ENCODE data around the gene MTCL1. TPM values are rescaled to one million over a fixed set of nuclear protein-coding genes. Genes with fewer than 3 reads are reported as not detected.

The MTCL1 gene
- total RNA-seq, 1 donor from 2014 or later: 16.3 TPM

DNA sequence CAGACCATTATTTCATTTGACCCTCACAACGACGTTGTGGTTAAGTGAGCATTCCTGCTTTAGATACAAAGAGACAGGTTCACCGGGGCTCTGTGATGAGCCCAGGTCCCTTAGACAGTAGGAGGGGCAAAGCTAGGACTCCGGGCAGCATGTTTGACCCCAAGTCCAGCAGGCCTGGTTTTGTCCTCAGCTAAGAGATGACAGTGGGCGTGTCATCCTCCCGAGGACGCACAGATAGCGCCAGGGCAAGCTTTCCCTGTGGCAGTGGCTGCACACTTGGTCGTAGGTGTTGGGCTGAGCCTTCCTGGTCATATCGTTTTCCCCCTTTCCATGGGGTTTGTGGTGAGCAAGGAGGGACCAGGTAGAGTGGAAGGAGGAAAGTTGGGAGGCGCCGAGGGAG lies 76.3 kb downstream of the MTCL1 start:
- intact Hi-C loops (cut with DNase I): no loop called here
- no peak for DNase-seq (ENCODE audit: low spot score)

GRCh38 chr18:8783335-8783993 lies 78.1 kb downstream of the MTCL1 start:
- no peak for DNase-seq (ENCODE audit: low spot score)
- intact Hi-C loops (cut with DNase I): no loop called here

GRCh38 chr18:8783994-8784530 lies 78.7 kb downstream of the MTCL1 start:
- intact Hi-C loops (cut with DNase I): no loop called here
- no peak for DNase-seq (ENCODE audit: low spot score)

- no peak for DNase-seq (ENCODE audit: low spot score)
- intact Hi-C loops (cut with DNase I): no loop called here
Measured at GRCh38 chr18:8785261-8785660, 79.9 kb downstream of the MTCL1 start.

DNA sequence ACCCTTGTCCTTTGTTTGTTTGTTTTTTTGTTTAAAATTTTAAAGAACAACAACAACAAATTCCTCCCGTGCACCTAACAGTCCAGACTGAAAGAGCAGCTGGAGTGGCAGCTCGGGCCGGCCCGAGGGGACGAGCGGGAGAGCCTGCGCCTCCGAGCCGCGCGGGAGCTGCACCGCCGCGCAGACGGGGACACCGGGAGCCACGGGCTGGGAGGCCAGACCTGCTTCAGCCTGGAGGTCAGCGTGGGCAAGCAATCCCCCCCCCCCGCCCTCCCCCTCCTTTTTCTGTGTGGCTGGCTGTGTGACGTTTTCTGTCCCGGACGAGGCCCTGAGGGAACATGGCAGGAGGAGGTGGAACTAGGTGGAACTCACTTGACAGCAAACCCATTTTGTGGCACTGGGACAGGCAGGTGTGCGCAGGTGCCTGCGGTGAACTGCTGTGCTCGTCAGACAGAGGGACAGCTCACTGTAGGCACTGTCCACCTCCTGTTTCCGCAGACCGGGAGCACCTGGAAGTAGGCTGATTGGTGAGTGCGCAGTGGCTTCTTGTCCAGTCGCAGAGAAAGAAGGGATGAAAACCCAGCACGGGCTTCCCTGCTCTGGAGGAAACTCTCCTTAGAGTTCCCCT lies 80.6 kb downstream of the MTCL1 start:
- intact Hi-C loops (cut with DNase I): no loop called here
- no peak for DNase-seq (ENCODE audit: low spot score)

GRCh38 chr18:8786483-8787370 lies 81.4 kb downstream of the MTCL1 start:
- no peak for DNase-seq (ENCODE audit: low spot score)
- intact Hi-C loops (cut with DNase I): no loop called here

- intact Hi-C loops (cut with DNase I): no loop called here
- DNase-seq (ENCODE audit: low spot score): no peak
Measured at GRCh38 chr18:8787371-8787670, 82.0 kb downstream of the MTCL1 start.

DNA sequence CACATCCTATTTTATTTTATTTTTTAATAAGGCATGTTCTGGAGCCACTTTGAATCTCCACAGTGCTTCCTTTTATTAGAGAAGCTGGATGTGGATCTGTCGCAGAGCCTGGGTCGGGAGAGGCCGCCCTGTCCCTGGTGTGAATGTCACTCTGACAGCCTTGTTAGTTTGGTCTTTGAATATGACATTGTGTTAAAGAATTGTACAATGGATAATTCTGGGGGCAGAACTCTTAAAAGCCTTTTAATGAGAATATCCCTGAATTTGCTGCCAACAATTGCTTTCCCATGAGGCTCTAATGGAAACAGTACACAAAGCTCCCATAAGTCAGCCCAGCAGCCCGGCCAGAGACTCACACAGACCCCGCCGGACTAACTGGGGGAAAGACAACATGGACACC lies 82.4 kb downstream of the MTCL1 start:
- intact Hi-C loops (cut with DNase I): no loop called here
- no peak for DNase-seq (ENCODE audit: low spot score)

- no peak for DNase-seq (ENCODE audit: low spot score)
- intact Hi-C loops (cut with DNase I): no loop called here
Measured at GRCh38 chr18:8788503-8789429, 83.4 kb downstream of the MTCL1 start.

GRCh38 chr18:8791171-8791651 lies 85.9 kb downstream of the MTCL1 start:
- intact Hi-C loops (cut with DNase I): no loop called here

DNA sequence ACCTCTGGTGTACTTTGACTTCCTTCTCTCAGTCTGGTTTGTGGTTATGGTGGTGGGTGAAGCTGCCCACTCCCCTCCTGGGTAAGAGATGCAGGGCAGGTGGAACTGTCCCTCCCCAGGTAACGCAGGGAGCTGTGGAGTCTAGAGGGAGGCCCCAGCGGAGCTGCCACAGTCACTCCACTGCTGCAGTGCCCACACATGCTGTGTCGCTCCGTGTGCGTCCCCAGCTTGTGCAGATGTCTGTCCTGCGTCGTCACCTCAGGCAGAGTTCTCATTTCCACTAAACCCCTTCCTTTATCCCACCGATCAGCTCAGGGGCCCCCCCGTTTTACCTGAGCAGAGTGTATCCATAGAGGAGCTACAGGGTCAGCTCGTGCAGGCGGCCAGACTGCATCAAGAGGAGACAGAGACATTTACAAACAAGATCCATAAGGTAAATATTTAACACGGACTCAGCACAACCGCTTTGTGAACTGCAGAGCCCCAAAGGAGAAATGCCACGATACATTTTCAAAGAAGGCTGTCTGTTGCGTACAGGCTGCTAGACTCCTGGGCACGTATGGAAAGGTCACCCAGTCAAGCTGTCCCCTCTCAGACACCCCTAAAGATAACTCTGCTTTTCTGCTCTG lies 87.4 kb downstream of the MTCL1 start:
- DNase-seq (ENCODE audit: low spot score): no peak
- intact Hi-C loops (cut with DNase I): no loop called here

More at GRCh38 chr18:8791171-8791651, 85.9 kb downstream of the MTCL1 start:
- no peak for DNase-seq (ENCODE audit: low spot score)

GRCh38 chr18:8793445-8794155 lies 88.2 kb downstream of the MTCL1 start:
- DNase-seq (ENCODE audit: low spot score): no peak
- intact Hi-C loops (cut with DNase I): no loop called here

- no peak for DNase-seq (ENCODE audit: low spot score)
- intact Hi-C loops (cut with DNase I): no loop called here
Measured at GRCh38 chr18:8794156-8794933, 89.0 kb downstream of the MTCL1 start.

DNA sequence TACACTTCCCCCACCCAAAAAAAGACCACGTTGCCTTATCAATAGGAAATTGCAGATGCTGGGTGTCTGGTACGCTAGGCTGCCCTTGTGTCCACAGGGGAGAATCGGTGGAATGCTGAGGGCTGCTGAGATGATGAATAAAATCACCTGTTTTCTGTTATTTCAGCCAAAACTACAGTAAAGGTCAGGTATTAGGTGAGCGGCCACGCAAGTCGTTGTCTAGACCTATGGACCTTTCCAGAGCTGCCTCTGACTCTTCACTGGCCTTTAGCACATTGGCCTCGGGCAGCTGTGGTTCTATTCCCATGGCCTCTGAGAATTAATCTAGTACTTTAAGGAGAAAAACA lies 89.6 kb downstream of the MTCL1 start:
- intact Hi-C loops (cut with DNase I): no loop called here
- DNase-seq (ENCODE audit: low spot score): no peak

DNA sequence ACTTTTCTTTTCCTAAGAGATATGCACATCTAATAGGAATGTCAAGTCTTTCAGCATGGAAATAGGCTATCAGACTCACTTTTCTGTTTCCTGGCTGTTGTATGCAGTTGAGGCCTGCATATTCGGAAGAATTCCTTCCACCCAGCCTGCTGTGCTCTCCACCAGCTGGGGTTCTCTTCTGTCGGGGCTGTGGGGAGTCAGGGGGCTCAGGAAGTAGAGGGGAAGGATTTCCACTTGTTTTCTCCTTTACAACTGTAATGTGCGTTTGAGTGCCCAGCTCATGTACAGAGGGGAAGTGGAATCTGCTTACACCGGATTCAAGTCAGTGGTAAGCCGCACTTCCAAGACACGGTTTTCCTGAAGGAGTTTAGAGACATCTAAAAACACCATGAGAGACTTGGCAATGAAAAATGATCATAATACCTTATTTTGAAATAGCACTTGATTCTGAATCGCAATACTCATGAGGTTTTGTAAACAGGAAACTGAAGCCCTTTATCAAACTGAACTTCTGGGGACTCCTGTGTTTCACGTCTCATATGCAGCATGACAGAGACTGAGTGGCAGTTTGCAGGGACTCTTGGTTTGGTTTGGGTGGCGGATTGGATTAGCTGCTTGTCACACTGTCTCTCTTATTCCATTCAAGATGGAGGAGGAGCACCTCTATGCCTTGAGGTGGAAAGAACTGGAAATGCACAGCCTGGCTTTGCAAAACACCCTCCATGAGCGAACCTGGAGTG lies 90.4 kb downstream of the MTCL1 start:
- intact Hi-C loops (cut with DNase I): no loop called here
- DNase-seq (ENCODE audit: low spot score): no peak

- DNase-seq (ENCODE audit: low spot score): no peak
- intact Hi-C loops (cut with DNase I): no loop called here
Measured at GRCh38 chr18:8797206-8797605, 91.8 kb downstream of the MTCL1 start.

DNA sequence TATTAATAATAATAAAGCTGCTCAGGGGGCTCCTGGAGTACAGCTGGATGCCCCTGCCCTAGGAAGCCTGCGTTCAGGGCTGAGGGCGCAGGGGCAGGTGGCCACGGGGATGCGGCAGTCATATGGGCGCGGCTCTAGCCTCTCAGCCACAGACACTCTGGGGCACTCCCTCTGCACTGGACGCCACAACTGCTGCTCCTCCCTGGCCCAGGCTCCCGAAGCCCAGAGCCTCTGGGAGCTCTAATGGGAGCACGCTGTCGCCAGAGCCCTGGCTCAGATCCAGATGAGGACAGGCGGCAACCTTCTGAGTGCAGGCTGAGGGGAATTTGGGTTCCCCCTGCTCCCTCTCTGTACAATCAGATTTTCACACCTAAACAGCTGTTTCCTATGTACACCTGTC lies 93.6 kb downstream of the MTCL1 start:
- peak; percentile 74 for DNase-seq (ENCODE audit: low spot score)
- intact Hi-C loops (cut with DNase I): no loop called here

Data from cardiac septum (tissue), 1 donor.